Esophagus muscularis mucosa (tissue), 4 donors: Measurements from ENCODE around the gene LHPP. TPM values are rescaled to one million over a fixed set of nuclear protein-coding genes. Genes with fewer than 3 reads are reported as not detected.

Experiments used
- DNase-seq: peaks from one replicate; pipeline ENCODE4 v3.0.0-alpha.2; 2017; ENCODE audit errors: extremely low spot score
- H3K27ac ChIP-seq, 4 donors: fragments of 200-600 bp; sonication (generic); replicated peaks in 1 of 4; 1 replicate in 3 of 4; 2 replicates in 1 of 4; pipeline ENCODE4 v1.5.1; 2016 to 2019; ENCODE audit warnings: mild to moderate bottlenecking in 1 of 4
- H3K27me3 ChIP-seq, 4 donors: fragments of 200-600 bp; sonication (generic); one replicate each; pipeline versions ENCODE4 v1.5.1 to v1.6.0; 2016 to 2019
- H3K36me3 ChIP-seq, 4 donors: fragments of 200-600 bp; sonication (generic); one replicate each; pipeline ENCODE4 v1.5.1; 2016 to 2019
- H3K4me1 ChIP-seq, 4 donors: fragments of 200-600 bp; sonication (generic); one replicate each; pipeline ENCODE4 v1.5.1; 2016 to 2019
- H3K4me3 ChIP-seq, 4 donors: fragments of 200-600 bp; sonication (generic); 1 replicate in 2 of 4; 2 replicates in 2 of 4; pipeline ENCODE4 v1.5.1; 2016 to 2019; ENCODE audit warnings: mild to moderate bottlenecking in 4 of 4, moderate library complexity in 1 of 4
- H3K9me3 ChIP-seq, 4 donors: fragments of 200-600 bp; sonication (generic); 1 replicate in 3 of 4; 2 replicates in 1 of 4; pipeline ENCODE4 v1.5.1; 2016 to 2019
- EP300 ChIP-seq: sonication (generic); formaldehyde crosslinking; IDR thresholded peaks from one replicate; pipeline ENCODE4 v1.6.1; 2017; ENCODE audit warnings: antibody characterized with exemption
- POLR2A ChIP-seq: fragments of 450-650 bp; IDR thresholded peaks from one replicate; pipeline ENCODE4 v1.6.1; 2017; ENCODE audit warnings: antibody characterized with exemption, moderate library complexity, mild to moderate bottlenecking, low read depth
- POLR2AphosphoS5 ChIP-seq, 2 donors: sonication (generic); formaldehyde crosslinking; IDR thresholded peaks; one replicate each; pipeline ENCODE4 v1.6.1; 2017; ENCODE audit warnings: antibody characterized with exemption in 2 of 2
- WGBS: methylation state at CpG from one replicate; pipeline ENCODE4 v1.1.5; 2018; 5-methylcytosine and 5-hydroxymethylcytosine counted together
- intact Hi-C: fragments of 100-400 bp; cut with DNase I; formaldehyde crosslinking; loops from one replicate; pipeline ENCODE4 v1.15.1; 2023
- total RNA-seq, 4 donors: library from RNA; depleted of rRNA; stranded (reverse); fragments of >200 nt; gene quantifications; one replicate each; pipeline versions ENCODE4 v1.1.0 to v1.2.1, GENCODE V29; 2016
- TF ChIP-seq, protein P1 (sequence below), 3 experiments: fragments of 200-600 bp in 2 of 3; fragments of 450-650 bp in 1 of 3; sonication (generic) in 2 of 3; IDR thresholded peaks; one replicate each; pipeline ENCODE4 v1.5.1; 2017 to 2019; ENCODE audit warnings: antibody characterized with exemption in 3 of 3, mild to moderate bottlenecking in 2 of 3, moderate library complexity in 1 of 3

Gene LHPP, protein sequence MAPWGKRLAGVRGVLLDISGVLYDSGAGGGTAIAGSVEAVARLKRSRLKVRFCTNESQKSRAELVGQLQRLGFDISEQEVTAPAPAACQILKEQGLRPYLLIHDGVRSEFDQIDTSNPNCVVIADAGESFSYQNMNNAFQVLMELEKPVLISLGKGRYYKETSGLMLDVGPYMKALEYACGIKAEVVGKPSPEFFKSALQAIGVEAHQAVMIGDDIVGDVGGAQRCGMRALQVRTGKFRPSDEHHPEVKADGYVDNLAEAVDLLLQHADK
- 10 to 100 TPM; 10.8 to 20.9 (median 15.7) TPM for total RNA-seq

DNA sequence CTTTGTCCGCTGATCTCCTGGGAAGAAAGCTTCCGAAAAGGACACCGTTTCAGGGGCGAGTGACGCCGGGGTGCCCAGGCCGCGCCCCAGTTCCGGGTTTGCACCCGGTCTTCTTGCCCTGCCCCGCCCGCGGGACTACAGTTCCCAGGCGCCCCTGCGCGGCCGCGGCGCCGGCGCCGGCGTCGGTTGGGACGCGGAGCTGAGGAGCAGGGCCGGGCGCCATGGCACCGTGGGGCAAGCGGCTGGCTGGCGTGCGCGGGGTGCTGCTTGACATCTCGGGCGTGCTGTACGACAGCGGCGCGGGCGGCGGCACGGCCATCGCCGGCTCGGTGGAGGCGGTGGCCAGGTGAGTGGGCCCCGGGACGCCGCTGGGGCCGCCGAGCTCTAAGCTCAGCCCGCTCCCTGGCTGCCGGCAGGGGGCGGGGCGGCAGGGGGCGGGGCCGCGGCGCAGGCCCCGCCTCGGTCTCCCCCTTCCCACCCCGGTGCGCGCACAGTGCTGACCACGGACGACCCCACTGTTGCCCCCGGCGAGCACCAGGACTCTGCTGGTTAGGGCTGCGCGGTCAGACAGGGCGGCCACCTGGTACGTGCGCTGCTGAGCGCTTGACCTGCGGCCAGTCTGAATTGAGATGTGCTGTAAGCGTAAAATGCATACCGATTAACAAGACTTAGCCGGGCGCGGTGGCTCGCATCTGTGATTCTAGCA lies at the start of gene LHPP:
Gene LHPP, plus strand, starts transcription at position 182 of the 706 bp plus-strand sequence. Its CDS starts 40 bp downstream, at position 222.
- DNase-seq = peak; percentile 94
- peaks cover 0 to 5% (median 0%) of the 10 kb centered on the region in 4 donors for H3K27me3 ChIP-seq
- H3K9me3 ChIP-seq = no peaks in the 10 kb centered on the region
- intact Hi-C loops = loop anchor here (5.0 kb wide), 1 partner anchor 39 kb away; no protein-coding TSS in a partner anchor
- peaks cover 3 to 15% (median 13%) of the 10 kb centered on the region in 4 donors for H3K4me1 ChIP-seq
- H3K36me3 ChIP-seq = no peaks in the 10 kb centered on the region
- peak within 1 kb of the TSS; percentile 67 to 84 (median 78) for H3K4me3 ChIP-seq
- H3K27ac ChIP-seq = peak within 1 kb of the TSS; percentile 85 to 90 (median 86)
- 2% methylated on average over 41 of the region's 81 CpGs for WGBS
- no peak for TF ChIP-seq POLR2A
- peak; percentile 44 to 45 for TF ChIP-seq POLR2AphosphoS5 (IDR thresholded peaks at IDR 0.05)
- TF ChIP-seq, protein P1, sequence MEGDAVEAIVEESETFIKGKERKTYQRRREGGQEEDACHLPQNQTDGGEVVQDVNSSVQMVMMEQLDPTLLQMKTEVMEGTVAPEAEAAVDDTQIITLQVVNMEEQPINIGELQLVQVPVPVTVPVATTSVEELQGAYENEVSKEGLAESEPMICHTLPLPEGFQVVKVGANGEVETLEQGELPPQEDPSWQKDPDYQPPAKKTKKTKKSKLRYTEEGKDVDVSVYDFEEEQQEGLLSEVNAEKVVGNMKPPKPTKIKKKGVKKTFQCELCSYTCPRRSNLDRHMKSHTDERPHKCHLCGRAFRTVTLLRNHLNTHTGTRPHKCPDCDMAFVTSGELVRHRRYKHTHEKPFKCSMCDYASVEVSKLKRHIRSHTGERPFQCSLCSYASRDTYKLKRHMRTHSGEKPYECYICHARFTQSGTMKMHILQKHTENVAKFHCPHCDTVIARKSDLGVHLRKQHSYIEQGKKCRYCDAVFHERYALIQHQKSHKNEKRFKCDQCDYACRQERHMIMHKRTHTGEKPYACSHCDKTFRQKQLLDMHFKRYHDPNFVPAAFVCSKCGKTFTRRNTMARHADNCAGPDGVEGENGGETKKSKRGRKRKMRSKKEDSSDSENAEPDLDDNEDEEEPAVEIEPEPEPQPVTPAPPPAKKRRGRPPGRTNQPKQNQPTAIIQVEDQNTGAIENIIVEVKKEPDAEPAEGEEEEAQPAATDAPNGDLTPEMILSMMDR (IDR thresholded peaks at IDR 0.05) = peak; percentile 61 to 66 (median 63)
- TF ChIP-seq EP300 = no peak

DNA sequence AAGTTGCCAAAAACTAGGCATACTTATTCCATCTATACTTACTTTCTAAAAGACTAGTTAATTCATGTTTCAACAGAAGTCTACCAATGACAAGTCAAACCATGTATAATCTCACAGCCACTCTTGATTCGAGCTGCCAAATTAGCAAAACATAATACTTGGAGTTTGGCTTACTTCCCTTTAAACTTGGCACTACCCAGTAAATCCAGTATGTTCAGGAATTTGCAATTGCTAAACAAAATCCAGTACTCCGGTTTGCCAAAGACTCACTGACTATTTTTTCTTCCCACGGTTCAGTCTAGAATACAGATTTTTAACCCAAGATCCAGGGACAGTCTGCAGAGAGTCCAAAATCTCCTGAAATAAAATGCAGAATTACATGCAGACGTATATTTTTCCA lies 47.5 kb upstream of the LHPP start:
- Histone ChIP-seq H3K27ac (peak overlapping the region; percentile 74 to 99 (median 98)), H3K9me3 (no peaks in the 10 kb centered on the region), H3K4me1 (peaks cover 17 to 67% (median 57%) of the 10 kb centered on the region in 4 donors), H3K27me3 (no peaks in the 10 kb centered on the region), H3K36me3 (peaks cover 0 to 27% (median 15%) of the 10 kb centered on the region in 4 donors), H3K4me3 (no peak overlapping the region)
- intact Hi-C loops = no loop called here
- 32% methylated on average over 4 of the region's 4 CpGs for WGBS
- DNase-seq = no peak
- TF ChIP-seq POLR2AphosphoS5 (IDR thresholded peaks at IDR 0.05) (no peak), POLR2A (no peak)
- TF ChIP-seq, protein P1 (IDR thresholded peaks at IDR 0.05) = no peak

DNA sequence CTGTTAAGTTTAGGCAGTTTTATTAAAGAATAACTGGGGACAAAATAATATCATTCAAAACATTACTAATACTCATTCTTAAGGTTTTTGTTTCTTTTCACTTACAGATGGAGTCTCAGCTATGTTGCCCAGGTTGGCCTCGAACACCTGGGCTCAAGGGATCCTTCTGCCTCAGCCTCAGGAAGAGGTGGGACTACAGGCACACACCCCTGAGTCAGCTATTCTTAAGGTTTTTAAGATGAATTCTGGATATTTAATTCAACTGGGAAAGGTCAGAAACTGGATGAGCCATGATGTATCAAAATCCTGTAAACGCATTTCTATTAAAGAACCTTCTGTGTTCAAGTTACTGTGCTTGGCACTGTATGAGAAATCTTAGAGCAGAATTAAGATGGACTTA lies 46.4 kb upstream of the LHPP start:
- intact Hi-C loops = loop anchor here (5.0 kb wide), 1 partner anchor 327 kb away; the partner anchor contains the start of gene FAM53B
- TF ChIP-seq POLR2AphosphoS5 (IDR thresholded peaks at IDR 0.05) (no peak), EP300 (no peak), POLR2A (no peak)
- TF ChIP-seq, protein P1 (IDR thresholded peaks at IDR 0.05) = no peak

DNA sequence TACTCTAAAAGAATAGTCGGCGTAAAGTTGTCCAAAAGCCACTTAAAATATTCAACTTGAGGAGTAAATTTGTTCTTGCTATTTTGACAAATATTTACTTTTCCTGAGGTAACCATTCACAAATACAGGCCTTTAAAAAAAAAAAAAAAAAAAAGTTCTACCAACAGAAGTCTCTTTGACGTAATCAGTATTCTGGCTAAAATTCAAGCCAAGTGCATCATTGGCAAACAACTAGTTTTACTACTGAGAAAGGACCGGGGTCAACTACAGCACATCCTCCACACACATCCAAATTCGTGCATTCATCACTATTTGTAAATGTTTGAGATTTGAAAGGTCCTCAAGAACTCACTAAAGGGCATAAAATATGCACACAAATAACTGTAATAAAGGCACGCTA lies 44.9 kb upstream of the LHPP start:
- H3K9me3 ChIP-seq = no peaks in the 10 kb centered on the region
- H3K4me3 ChIP-seq = peak overlapping the region in 1 of 4 donors; percentile 93
- H3K27ac ChIP-seq = peak overlapping the region; percentile 97 to 99 (median 98)
- peak in 1 of 2 donors; percentile 23 for TF ChIP-seq POLR2AphosphoS5 (IDR thresholded peaks at IDR 0.05)
- TF ChIP-seq EP300 = no peak
- H3K4me1 ChIP-seq = peaks cover 20 to 64% (median 59%) of the 10 kb centered on the region in 4 donors
- no peak for DNase-seq
- intact Hi-C loops = loop anchor here (5.0 kb wide), 1 partner anchor 326 kb away; the partner anchor contains the start of gene FAM53B
- peaks cover 0 to 9% (median 0%) of the 10 kb centered on the region in 4 donors for H3K36me3 ChIP-seq
- 59% methylated on average over 6 of the region's 6 CpGs for WGBS
- H3K27me3 ChIP-seq = no peaks in the 10 kb centered on the region

More for the DNA sequence above, 46.4 kb upstream of the LHPP start:
- DNase-seq = no peak
- H3K27me3 ChIP-seq = no peaks in the 10 kb centered on the region
- 64% methylated on average over 2 of the region's 2 CpGs for WGBS
- no peaks in the 10 kb centered on the region for H3K9me3 ChIP-seq
- H3K27ac ChIP-seq = peak overlapping the region; percentile 74 to 99 (median 98)
- peak overlapping the region in 1 of 4 donors; percentile 12 for H3K4me3 ChIP-seq
- peaks cover 20 to 65% (median 62%) of the 10 kb centered on the region in 4 donors for H3K4me1 ChIP-seq
- peaks cover 0 to 23% (median 10%) of the 10 kb centered on the region in 4 donors for H3K36me3 ChIP-seq
